CD8-positive, alpha-beta memory T cell (primary cell): ENCODE data around the gene NET1. TPM values are rescaled to one million over a fixed set of nuclear protein-coding genes. Genes with fewer than 3 reads are reported as not detected.

Experiments used
- CTCF ChIA-PET: fragments of 350-600 bp; sonication (Branson Sonifier 250); formaldehyde crosslinking; loops from one replicate; lab custom pipeline; 2021; ENCODE audit warnings: antibody characterized with exemption; lab: Charles Lee
- POLR2A ChIA-PET: fragments of 350-600 bp; sonication (Branson Sonifier 250); formaldehyde crosslinking; loops from one replicate; lab custom pipeline; 2021; ENCODE audit warnings: antibody characterized with exemption; lab: Charles Lee
- DNase-seq, 5 donors: peaks; one replicate each; pipeline versions ENCODE4 v3.0.0 to v3.0.0-alpha.2; 2020 to 2022; ENCODE audit warnings: mixed read lengths in 1 of 5
- H3K27ac ChIP-seq: one replicate; pipeline ENCODE4 v1.7.0; 2013; ENCODE audit warnings: low read depth, mild to moderate bottlenecking, low read length, moderate library complexity
- H3K27me3 ChIP-seq: 2 replicates; pipeline ENCODE4 v1.7.0; 2013; ENCODE audit warnings: low read length, mild to moderate bottlenecking; ENCODE audit not compliant: insufficient read depth, poor library complexity, severe bottlenecking
- H3K36me3 ChIP-seq: 2 replicates; pipeline ENCODE4 v1.7.0; 2013; ENCODE audit warnings: mild to moderate bottlenecking, low read length, moderate library complexity; ENCODE audit not compliant: insufficient read depth
- H3K4me1 ChIP-seq: 2 replicates; pipeline ENCODE4 v1.7.0; 2013; ENCODE audit warnings: mild to moderate bottlenecking, low read length, moderate library complexity; ENCODE audit not compliant: insufficient read depth
- H3K4me3 ChIP-seq: 2 replicates; pipeline ENCODE4 v1.7.0; 2013; ENCODE audit warnings: mild to moderate bottlenecking, low read length
- H3K9me3 ChIP-seq: 2 replicates; pipeline ENCODE4 v1.7.0; 2013; ENCODE audit warnings: mild to moderate bottlenecking, low read length
- H3K27ac Mint-ChIP-seq, 8 donors: one replicate each; pipeline ENCODE4 v1.8.0; 2020 to 2021; ENCODE audit warnings: mixed read lengths in 8 of 8, mild to moderate bottlenecking in 6 of 8, inconsistent platforms in 3 of 8, moderate library complexity in 3 of 8
- H3K27me3 Mint-ChIP-seq, 2 donors: one replicate each; pipeline ENCODE4 v1.8.0; 2020 to 2021; ENCODE audit warnings: mixed read lengths in 2 of 2, mild to moderate bottlenecking in 1 of 2, moderate library complexity in 1 of 2
- H3K36me3 Mint-ChIP-seq, 3 donors: one replicate each; pipeline ENCODE4 v1.8.0; 2020 to 2021; ENCODE audit warnings: mixed read lengths in 3 of 3, inconsistent platforms in 1 of 3, mild to moderate bottlenecking in 1 of 3
- H3K4me1 Mint-ChIP-seq, 3 donors: one replicate each; pipeline ENCODE4 v1.8.0; 2020 to 2021; ENCODE audit warnings: mixed read lengths in 3 of 3, inconsistent platforms in 1 of 3, mild to moderate bottlenecking in 1 of 3
- H3K4me3 Mint-ChIP-seq, 7 donors: one replicate each; pipeline ENCODE4 v1.8.0; 2020 to 2021; ENCODE audit warnings: mixed read lengths in 7 of 7, mild to moderate bottlenecking in 6 of 7, moderate library complexity in 4 of 7, inconsistent platforms in 2 of 7
- H3K9me3 Mint-ChIP-seq, 5 donors: one replicate each; pipeline ENCODE4 v1.8.0; 2020 to 2022; ENCODE audit warnings: mixed read lengths in 5 of 5, mild to moderate bottlenecking in 3 of 5, moderate library complexity in 2 of 5, inconsistent platforms in 1 of 5
- polyA plus RNA-seq: library from polyadenylated mRNA; unstranded; fragments of 300-500 nt; fragmentation: Illumina TruSeq; gene quantifications from one replicate; pipeline ENCODE4 v1.2.3, GENCODE V29; 2021
- total RNA-seq, 2 experiments: library from RNA; stranded (reverse); gene quantifications; one replicate each; pipeline ENCODE4 v1.2.3, GENCODE V29; 2021

NET1 gene
- total and polyA plus RNA-seq, 3 experiments from 2014 or later, result 1.8 to 21.5 (median 20.4) TPM

DNA sequence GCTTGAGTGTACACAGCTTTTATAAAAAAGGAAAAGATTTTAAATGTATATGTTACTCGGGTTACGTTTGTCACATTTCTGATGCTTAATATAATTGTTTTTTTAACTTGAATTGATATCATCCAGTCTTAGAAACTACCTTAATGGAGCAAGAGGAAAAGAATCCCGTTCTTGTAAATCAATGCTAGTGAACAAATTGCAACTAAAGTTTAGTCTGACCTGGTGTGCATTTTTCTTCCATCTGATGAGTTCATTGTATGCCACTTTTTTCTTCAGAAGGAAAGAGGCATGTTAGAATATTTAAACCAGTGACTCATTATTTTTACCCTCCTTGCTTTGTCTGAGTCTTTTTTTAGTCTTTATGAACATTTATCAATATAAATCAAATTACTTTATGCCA is 34.7 kb downstream of the NET1 start:
- Mint-ChIP-seq H3K27me3 (no peaks in the 10 kb centered on the region), H3K4me1 (peaks cover 22 to 31% (median 29%) of the 10 kb centered on the region in 3 donors), H3K27ac (peak overlapping the region in 1 of 8 donors; percentile 59), H3K4me3 (peak overlapping the region in 5 of 7 donors; percentile 8 to 50 (median 33)), H3K36me3 (no peaks in the 10 kb centered on the region), H3K9me3 (no peaks in the 10 kb centered on the region)
- Histone ChIP-seq H3K27me3 (no peaks in the 10 kb centered on the region), H3K4me1 (peaks cover 19% of the 10 kb centered on the region), H3K4me3 (peak overlapping the region; percentile 63), H3K9me3 (no peaks in the 10 kb centered on the region), H3K36me3 (no peaks in the 10 kb centered on the region), H3K27ac (peak overlapping the region; percentile 43)
- POLR2A ChIA-PET, result no interaction called here
- CTCF ChIA-PET, result interaction anchor here (0.9 to 1.5 kb wide), 3 partner anchors 171 to 183 kb away, joined by 3 to 11 read pairs (median 3); no protein-coding TSS in a partner anchor
- no peak for DNase-seq

DNA sequence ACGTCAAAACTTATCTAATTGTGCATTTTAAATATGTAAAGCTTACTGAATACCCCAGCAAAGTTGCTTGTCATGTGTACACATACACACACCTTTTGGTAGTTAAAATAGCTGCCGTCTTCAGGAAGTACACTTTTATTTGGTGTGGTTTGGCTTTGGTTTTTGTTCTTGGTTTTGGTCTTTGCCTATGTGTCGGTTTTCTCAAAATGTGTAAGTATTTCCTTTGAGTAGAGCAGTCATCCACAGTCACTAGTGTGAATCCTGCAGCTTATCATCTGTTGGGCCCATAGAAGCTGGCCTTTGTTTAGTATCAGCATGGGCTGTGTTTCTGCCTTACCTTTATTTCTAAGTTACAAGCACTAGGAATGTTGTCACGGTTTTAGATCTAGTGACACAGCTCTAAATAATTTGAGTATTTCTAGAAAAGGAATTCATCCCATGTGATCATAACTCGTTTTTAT is 35.3 kb downstream of the NET1 start:
- Mint-ChIP-seq H3K9me3 (no peaks in the 10 kb centered on the region), H3K4me1 (peaks cover 21 to 27% (median 26%) of the 10 kb centered on the region in 3 donors), H3K27ac (peak overlapping the region in 3 of 8 donors; percentile 7 to 68 (median 60)), H3K36me3 (no peaks in the 10 kb centered on the region), H3K4me3 (peak overlapping the region; percentile 1 to 61 (median 29)), H3K27me3 (no peaks in the 10 kb centered on the region)
- POLR2A ChIA-PET, result no interaction called here
- CTCF ChIA-PET, result interaction anchor here (0.9 to 1.7 kb wide), 2 partner anchors 170 to 175 kb away, joined by 3 to 12 read pairs; no protein-coding TSS in a partner anchor
- peak overlapping the region; percentile 43 for H3K27ac ChIP-seq
- peaks cover 19% of the 10 kb centered on the region for H3K4me1 ChIP-seq
- H3K27me3 ChIP-seq, result no peaks in the 10 kb centered on the region
- DNase-seq, result peak in 2 of 5 donors; percentile 40 to 72
- no peaks in the 10 kb centered on the region for H3K9me3 ChIP-seq
- peak overlapping the region; percentile 63 for H3K4me3 ChIP-seq
- peaks cover 6% of the 10 kb centered on the region for H3K36me3 ChIP-seq

DNA sequence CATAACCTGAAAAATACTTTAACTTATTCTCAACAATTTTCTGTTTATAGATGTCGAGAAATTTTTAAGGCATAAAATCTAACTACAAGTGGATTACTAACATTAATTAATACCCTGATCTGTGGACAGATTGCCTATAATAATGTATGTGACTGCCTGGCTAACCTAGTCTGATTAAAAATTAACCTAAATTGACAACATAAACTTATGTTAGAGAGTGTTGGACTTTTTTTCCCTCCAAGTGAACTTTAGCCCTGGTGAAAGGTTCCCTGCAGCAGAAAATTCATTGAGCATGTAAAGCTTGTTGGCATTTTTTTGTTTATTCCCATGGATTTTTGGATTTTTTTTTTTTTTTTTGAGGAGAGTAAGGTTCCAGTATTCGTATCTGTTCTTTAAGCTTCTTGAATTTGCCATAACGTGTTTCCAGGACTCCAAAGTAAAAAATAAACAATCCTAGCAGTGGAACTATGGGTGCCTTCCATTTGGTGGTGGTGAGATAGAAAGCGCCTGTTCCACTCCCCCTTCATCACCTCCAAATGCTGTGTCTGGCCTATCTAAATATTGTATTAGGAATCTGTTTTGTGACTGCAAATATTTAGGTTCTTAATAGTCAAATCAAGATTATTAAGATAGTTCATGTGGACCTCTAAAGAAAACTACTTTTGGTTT is 36.1 kb downstream of the NET1 start:
- no peak overlapping the region for H3K4me3 ChIP-seq
- ChIA-PET POLR2A (no interaction called here), CTCF (interaction anchor here (1.7 kb wide), 1 partner anchor 174 kb away, joined by 12 read pairs; no protein-coding TSS in a partner anchor)
- DNase-seq, result no peak
- peak overlapping the region; percentile 56 for H3K27ac ChIP-seq
- Mint-ChIP-seq H3K27me3 (no peaks in the 10 kb centered on the region), H3K4me1 (peaks cover 21 to 26% (median 25%) of the 10 kb centered on the region in 3 donors), H3K27ac (peak overlapping the region in 1 of 8 donors; percentile 43), H3K4me3 (no peak overlapping the region), H3K36me3 (no peaks in the 10 kb centered on the region), H3K9me3 (no peaks in the 10 kb centered on the region)
- no peaks in the 10 kb centered on the region for H3K9me3 ChIP-seq
- no peaks in the 10 kb centered on the region for H3K27me3 ChIP-seq
- H3K36me3 ChIP-seq, result peaks cover 12% of the 10 kb centered on the region
- peaks cover 19% of the 10 kb centered on the region for H3K4me1 ChIP-seq

DNA sequence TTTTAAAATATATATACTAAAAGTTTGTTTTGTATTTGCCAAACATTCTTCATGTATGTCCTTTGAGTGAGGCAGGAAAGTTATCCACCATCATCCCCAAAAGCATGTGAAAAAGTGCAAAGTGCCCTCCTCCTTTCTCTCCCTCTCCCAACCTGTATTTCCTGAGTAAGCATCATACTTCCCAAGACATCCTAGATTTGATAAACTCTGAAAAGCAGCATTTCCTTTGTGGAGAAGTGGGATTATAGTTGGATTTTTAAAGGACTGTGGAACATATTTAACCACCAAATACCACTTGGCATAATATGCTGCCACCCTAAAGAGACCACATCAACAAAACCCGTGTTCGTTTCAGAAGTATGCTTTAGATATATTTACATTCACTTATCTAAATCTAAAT is 36.9 kb downstream of the NET1 start:
- peaks cover 12% of the 10 kb centered on the region for H3K36me3 ChIP-seq
- no peaks in the 10 kb centered on the region for H3K9me3 Mint-ChIP-seq
- peaks cover 19% of the 10 kb centered on the region for H3K4me1 ChIP-seq
- H3K36me3 Mint-ChIP-seq, result peaks cover 0 to 3% (median 0%) of the 10 kb centered on the region in 3 donors
- no peak overlapping the region for H3K4me3 Mint-ChIP-seq
- CTCF ChIA-PET, result interaction anchor here (1.7 kb wide), 1 partner anchor 174 kb away, joined by 12 read pairs; no protein-coding TSS in a partner anchor
- peaks cover 21 to 26% (median 25%) of the 10 kb centered on the region in 3 donors for H3K4me1 Mint-ChIP-seq
- no peaks in the 10 kb centered on the region for H3K27me3 Mint-ChIP-seq
- peak overlapping the region in 1 of 8 donors; percentile 17 for H3K27ac Mint-ChIP-seq
- H3K27me3 ChIP-seq, result no peaks in the 10 kb centered on the region
- DNase-seq, result no peak
- peak overlapping the region; percentile 22 for H3K27ac ChIP-seq
- H3K9me3 ChIP-seq, result no peaks in the 10 kb centered on the region
- no peak overlapping the region for H3K4me3 ChIP-seq
- POLR2A ChIA-PET, result no interaction called here

DNA sequence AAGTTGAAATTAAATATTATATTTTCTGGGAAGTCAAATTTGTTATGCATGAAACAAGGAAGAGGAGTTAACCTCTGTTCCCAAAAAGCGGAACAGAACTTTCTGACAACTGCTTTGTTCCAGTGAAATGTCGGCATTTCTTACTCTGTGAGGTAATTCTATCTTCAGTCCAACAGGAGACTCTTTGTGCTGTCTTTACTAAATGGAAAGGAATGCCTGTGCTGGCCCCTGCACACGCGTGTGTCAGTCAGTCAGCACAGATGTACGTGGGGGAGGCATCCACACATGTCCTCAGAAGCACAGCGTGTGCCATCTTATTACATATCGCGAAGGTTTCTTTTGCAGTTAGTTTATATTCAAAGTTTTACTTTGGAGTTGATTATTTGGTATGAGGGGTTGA is 37.5 kb downstream of the NET1 start:
- H3K9me3 ChIP-seq, result no peaks in the 10 kb centered on the region
- Mint-ChIP-seq H3K4me1 (peaks cover 21 to 26% (median 25%) of the 10 kb centered on the region in 3 donors), H3K9me3 (no peaks in the 10 kb centered on the region), H3K27ac (peak overlapping the region in 1 of 8 donors; percentile 66), H3K36me3 (peaks cover 0 to 3% (median 0%) of the 10 kb centered on the region in 3 donors), H3K4me3 (no peak overlapping the region), H3K27me3 (no peaks in the 10 kb centered on the region)
- ChIA-PET POLR2A (no interaction called here), CTCF (no interaction called here)
- H3K4me3 ChIP-seq, result no peak overlapping the region
- H3K36me3 ChIP-seq, result peaks cover 12% of the 10 kb centered on the region
- H3K27me3 ChIP-seq, result no peaks in the 10 kb centered on the region
- H3K27ac ChIP-seq, result peak overlapping the region; percentile 22
- H3K4me1 ChIP-seq, result peaks cover 19% of the 10 kb centered on the region
- no peak for DNase-seq

DNA sequence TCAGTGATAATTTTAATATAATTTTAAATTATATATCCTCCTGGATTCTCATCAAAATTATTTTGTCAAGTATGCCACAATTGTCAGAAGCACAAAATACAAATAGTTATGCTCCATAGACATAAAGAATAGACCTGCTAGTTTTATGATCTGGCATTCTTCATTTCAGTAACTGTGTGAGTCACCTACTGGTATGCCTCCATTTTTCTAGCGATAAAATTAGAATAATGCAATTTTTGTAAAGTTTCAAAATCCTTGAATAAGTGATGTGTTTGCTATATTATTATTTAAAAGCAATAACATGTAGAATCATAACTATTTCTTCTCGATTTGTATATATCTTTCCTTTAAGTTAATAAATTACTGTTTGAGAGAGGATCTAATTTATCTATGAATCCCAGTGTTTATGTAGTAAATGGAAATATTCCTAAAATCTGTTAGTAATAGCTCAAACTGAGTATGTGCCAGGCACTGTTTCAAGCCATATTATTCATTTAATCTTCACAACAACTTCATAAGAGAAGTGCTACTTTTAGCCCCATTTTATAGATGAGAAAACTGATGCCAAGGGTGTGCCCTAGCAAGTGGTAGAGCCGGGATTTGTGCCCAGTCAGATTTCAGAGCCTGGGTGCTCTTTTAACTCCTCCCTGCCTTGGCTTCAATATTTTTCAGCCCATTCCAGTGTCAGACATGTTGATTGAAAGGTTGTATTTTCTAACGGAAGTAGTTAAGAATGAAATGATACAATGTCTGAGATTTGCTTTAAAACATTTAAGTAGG is 38.4 kb downstream of the NET1 start:
- Mint-ChIP-seq H3K36me3 (peaks cover 0 to 3% (median 0%) of the 10 kb centered on the region in 3 donors), H3K4me1 (peaks cover 21 to 26% (median 25%) of the 10 kb centered on the region in 3 donors), H3K27ac (no peak overlapping the region), H3K9me3 (no peaks in the 10 kb centered on the region), H3K27me3 (no peaks in the 10 kb centered on the region), H3K4me3 (no peak overlapping the region)
- H3K27ac ChIP-seq, result no peak overlapping the region
- DNase-seq, result no peak
- CTCF ChIA-PET, result interaction anchor here (1.4 to 1.5 kb wide), 2 partner anchors 10 to 172 kb away, joined by 3 read pairs; no protein-coding TSS in a partner anchor
- POLR2A ChIA-PET, result no interaction called here
- no peak overlapping the region for H3K4me3 ChIP-seq
- peaks cover 19% of the 10 kb centered on the region for H3K4me1 ChIP-seq
- H3K36me3 ChIP-seq, result peaks cover 12% of the 10 kb centered on the region
- no peaks in the 10 kb centered on the region for H3K9me3 ChIP-seq
- H3K27me3 ChIP-seq, result no peaks in the 10 kb centered on the region

DNA sequence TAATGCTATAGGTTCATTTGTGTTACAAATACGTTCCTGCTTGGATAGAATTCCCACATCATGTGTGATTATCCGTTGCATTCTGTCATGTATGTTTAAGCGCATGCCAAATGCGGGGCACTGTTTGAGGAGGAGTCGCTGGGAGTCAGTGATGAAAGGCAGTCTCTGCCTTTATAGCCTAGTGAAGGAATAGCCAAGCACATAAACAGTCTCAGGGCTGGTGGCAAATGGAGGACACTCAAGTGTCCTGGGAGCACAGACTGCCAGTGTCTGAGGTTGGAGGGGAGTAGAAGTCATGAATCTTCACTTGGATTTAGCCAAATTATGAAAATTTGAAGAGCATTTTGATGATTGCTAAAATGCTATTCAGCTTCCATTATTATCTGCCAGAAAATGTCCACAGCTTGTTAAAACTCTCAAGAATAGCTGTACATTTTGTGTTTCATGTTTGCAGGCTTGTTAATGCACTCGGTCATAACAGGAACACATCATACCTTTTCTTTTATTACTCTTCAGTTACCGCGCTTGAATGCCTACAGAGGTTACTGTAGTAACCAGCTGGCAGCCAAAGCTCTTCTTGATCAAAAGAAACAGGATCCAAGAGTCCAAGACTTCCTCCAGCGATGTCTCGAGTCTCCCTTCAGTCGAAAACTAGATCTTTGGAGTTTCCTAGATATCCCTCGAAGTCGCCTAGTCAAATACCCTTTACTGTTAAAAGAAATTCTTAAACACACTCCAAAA is 41.6 kb downstream of the NET1 start:
- Histone ChIP-seq H3K9me3 (no peaks in the 10 kb centered on the region), H3K27me3 (no peaks in the 10 kb centered on the region), H3K4me1 (peaks cover 8% of the 10 kb centered on the region), H3K4me3 (no peak overlapping the region), H3K27ac (no peak overlapping the region), H3K36me3 (peaks cover 12% of the 10 kb centered on the region)
- Mint-ChIP-seq H3K9me3 (no peaks in the 10 kb centered on the region), H3K4me3 (no peak overlapping the region), H3K27ac (no peak overlapping the region), H3K4me1 (peaks cover 0 to 6% (median 4%) of the 10 kb centered on the region in 3 donors), H3K36me3 (peaks cover 0 to 3% (median 0%) of the 10 kb centered on the region in 3 donors), H3K27me3 (no peaks in the 10 kb centered on the region)
- DNase-seq, result no peak
- POLR2A ChIA-PET, result no interaction called here
- CTCF ChIA-PET, result interaction anchor here (1.5 to 3.4 kb wide), 2 partner anchors 11 to 169 kb away, joined by 7 to 12 read pairs; no protein-coding TSS in a partner anchor
